GM21360 (cell line): Measurements from ENCODE around the gene DNAJC12.
"Not testable (repeated sequence)": the region's sequence is repeated elsewhere in the genome, so short reads cannot be mapped to it uniquely, and the experiment has no call there.

ENCODE experiments used
- ATAC-seq: cut with Tn5 transposase; IDR thresholded peaks from one replicate; pipeline ENCODE4 v1.9.1; 2021; ENCODE audit warnings: mild to moderate bottlenecking, moderate library complexity; ENCODE audit not compliant: unreplicated experiment

The DNAJC12 gene

GRCh38 chr10:67794256-67794655 is 43.7 kb downstream of the DNAJC12 start:
- no peak for ATAC-seq

GRCh38 chr10:67793313-67793712 is 44.7 kb downstream of the DNAJC12 start:
- no peak for ATAC-seq

GRCh38 chr10:67792653-67793052 is 45.3 kb downstream of the DNAJC12 start:
- ATAC-seq = no peak

- peak; percentile 38 for ATAC-seq
Measured at GRCh38 chr10:67790534-67791408, 47.2 kb downstream of the DNAJC12 start.

GRCh38 chr10:67789769-67790168 is 48.2 kb downstream of the DNAJC12 start:
- ATAC-seq = no peak

GRCh38 chr10:67788028-67788886 is 49.7 kb downstream of the DNAJC12 start:
- peak; percentile 87 for ATAC-seq

- no peak for ATAC-seq
Measured at GRCh38 chr10:67785098-67785497, 52.9 kb downstream of the DNAJC12 start.

- no peak for ATAC-seq
Measured at GRCh38 chr10:67784474-67784873, 53.5 kb downstream of the DNAJC12 start.

GRCh38 chr10:67783606-67784294 is 54.2 kb downstream of the DNAJC12 start:
- ATAC-seq = peak; percentile 38

GRCh38 chr10:67782530-67782929 is 55.5 kb downstream of the DNAJC12 start:
- ATAC-seq = no peak

GRCh38 chr10:67780759-67781538 is 57.0 kb downstream of the DNAJC12 start:
- ATAC-seq = peak; percentile 74

- not testable (repeated sequence) for ATAC-seq
Measured at GRCh38 chr10:67780204-67780621, 57.8 kb downstream of the DNAJC12 start.

GRCh38 chr10:67779465-67780203 is 58.4 kb downstream of the DNAJC12 start:
- ATAC-seq = peak; percentile 39

GRCh38 chr10:67776371-67776770 is 61.6 kb downstream of the DNAJC12 start:
- no peak for ATAC-seq

GRCh38 chr10:67775279-67775678 is 62.7 kb downstream of the DNAJC12 start:
- no peak for ATAC-seq

GRCh38 chr10:67772894-67773511 is 65.0 kb downstream of the DNAJC12 start:
- peak; percentile 92 for ATAC-seq

GRCh38 chr10:67772151-67772550 is 65.8 kb downstream of the DNAJC12 start:
- ATAC-seq = no peak

GRCh38 chr10:67771200-67771599 is 66.8 kb downstream of the DNAJC12 start:
- peak; percentile 7 for ATAC-seq

- peak; percentile 65 for ATAC-seq
Measured at GRCh38 chr10:67770537-67770936, 67.5 kb downstream of the DNAJC12 start.
